ENCODE results near the gene MYLK3.

The MYLK3 gene

DNA sequence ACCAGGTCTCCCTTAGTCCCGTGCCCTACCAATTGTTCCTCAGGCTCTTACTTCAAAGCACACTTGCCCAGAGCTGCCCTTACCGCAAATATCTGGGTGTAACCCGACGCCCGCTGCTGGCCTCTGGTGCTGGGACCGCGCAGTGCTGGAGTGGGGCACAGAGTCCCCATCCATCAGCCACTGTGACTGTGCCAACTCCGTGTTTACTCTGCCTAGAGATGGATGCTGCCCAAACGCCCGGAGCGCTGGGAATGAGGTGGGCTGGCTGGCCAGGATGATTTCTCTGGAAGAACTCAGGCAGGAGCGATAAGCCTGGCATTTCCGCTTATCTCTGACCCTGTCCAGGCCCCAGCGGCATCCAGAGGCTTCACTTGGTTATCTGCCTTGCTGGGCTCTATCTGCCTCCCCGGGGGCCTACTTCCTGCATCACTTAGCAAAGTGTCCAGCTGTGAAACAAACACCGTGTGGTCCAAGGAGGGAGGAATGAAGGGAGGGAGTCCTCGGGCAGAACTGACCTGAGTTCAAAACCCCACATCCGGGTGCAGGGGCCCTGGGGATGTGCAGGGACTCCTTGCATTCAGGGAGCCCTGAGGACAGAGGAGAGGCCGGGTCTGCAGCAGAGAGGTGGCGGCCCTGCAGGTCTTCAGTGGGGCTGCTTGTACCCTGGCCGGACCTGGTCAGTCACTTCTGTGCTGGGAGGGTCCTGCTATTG, 9.4 kb upstream of the MYLK3 start:
- DNase-seq (ENCODE audit: low spot score): no peak

DNA sequence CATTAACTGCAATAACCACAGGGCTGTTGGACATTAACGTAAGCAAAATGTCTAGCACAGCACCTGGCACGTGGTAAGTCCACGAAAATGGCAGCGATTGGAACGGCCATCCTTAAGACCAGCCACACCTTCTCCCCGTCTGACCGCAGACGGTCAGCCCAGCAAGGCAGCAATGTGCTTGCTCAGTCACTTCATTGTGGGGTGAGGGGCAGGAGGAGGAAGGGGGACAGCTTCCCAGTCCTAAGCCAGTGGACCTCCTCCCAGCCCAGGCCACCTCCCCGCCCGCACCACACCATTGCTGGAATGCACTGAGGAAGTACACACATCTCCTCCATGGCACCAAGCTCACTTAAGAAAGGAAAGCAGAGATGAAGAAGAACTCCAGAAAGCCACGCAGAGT, 8.6 kb upstream of the MYLK3 start:
- no peak for DNase-seq (ENCODE audit: low spot score)

DNA sequence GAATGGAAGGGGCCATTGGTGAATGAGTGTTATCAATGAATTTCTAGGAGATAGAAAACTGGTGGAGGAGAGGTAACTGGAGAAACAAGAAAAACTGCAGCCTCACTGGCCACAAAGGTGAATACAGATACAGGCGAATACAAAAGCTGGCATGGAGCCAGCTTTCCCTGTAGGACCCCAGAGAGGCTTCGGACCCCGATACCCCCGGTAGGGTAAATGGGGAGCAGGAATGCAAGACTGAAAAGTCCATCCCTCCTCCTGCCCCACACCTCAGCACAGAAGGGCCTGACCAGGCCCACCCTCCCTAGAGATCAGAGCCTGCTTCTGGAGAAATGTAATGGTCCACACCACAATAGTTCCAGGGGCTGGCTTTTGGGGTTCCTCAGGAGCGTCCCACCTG, 4.9 kb upstream of the MYLK3 start:
- DNase-seq (ENCODE audit: low spot score): no peak

DNA sequence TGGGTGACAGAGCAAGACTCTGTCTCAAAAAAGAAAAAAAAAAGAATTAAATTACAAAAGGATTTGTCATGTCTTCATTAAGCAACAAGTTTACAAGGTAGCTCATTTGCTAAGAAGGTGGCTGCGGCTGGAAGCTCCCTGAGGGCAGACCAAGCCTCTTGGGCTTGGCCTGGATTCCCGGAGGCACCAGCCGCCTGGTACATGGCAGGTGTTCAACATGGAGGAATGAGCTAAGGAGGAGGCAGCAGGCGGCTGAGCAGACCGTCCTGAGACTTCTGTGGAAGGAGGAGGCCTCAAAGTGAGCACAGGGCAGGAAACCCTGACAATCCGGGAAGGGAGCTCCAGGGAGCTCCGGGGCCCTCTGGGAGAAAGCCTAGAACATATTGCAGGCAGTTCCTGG, 3.2 kb upstream of the MYLK3 start:
- no peak for DNase-seq (ENCODE audit: low spot score)

DNA sequence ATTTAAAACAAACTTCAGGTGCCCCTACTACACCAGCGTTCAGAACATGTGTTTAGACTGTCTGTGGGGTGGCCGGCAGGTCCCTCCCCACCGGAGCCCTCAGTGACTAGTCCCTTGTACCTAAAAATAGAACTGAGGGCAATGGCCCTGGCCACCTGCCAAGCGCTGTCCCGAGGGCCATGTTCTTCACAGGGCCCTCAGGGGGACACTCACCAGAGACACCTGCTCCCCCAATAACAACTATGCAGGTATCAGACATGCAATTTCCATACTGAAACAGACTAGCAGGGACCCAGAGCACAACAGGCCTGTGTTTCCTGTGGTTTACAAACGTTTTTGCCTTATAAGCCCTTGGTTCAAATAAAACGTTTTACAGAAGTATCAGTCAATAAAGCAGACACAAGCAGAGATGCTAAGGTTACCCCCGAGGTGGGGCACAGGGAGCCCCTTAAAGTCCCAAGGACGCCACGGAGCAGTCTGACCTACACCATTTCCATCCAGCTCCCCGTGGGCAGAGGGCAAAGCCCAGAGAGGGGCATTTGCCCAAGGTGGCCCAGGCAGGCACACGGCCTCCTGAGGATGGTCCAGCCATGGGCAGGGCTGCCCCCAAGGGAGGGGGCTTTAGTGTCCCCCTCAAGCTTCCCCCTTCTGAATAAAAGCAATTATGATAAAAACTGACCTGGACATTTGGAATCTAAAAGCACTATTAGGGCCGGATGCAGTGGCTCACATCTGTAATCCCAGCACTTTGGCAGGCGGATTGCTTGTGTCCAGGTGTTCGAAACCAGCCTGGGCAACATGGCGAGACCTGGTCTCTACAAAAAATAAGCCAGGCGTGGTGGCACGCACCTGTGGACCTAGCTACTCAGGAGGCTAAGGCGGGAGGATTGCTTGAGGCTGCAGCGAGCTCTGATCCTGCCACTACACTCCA, 896 bp upstream of the MYLK3 start:
- DNase-seq (ENCODE audit: low spot score): no peak

DNA sequence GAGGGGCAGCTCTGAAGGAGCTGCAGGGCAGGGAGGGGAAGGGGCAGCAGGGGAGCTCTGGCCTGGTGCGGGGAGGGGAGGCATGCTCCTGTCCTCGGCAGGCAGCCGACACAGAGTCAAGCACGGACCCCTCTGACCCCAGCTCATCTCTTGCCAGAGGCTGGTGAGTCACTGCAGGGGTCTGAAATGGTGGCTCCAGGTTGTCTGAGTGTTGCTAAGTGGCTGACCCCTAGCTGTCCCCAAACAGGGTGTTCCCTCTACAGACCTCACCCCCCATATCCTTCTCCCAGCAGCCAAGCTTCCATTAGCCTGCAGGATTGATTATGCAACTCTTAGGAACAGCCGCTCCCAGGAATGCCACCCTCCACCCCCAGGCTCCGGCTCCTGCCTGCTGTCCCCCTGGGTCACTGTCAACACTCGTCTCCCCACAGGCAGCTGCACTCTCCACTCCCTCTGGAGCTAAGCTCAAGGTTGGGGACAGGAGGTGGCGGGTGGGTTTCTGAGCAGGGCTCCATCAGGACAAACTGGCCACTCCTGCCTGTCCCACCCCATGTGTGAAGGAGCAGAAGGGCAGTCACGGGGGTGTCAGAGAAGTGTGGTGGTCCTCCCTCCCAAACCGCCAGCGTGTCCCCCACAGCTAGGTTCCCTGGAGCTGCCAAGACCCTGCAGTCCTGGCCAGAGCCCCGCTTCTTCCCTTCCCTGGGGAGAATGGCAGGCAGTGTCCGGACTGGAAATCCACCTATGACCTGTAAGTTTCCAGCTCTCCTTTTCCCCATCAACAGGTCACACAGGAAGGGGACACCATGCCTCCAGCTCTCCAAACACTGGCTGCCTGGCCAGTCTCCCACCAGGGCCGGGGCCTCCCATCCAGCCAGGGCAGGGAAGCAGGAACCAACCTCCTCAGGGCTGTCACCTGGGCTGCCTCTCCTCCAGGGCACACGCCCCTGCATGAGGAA, 1.0 kb downstream of the MYLK3 start:
- DNase-seq (ENCODE audit: low spot score): no peak

DNA sequence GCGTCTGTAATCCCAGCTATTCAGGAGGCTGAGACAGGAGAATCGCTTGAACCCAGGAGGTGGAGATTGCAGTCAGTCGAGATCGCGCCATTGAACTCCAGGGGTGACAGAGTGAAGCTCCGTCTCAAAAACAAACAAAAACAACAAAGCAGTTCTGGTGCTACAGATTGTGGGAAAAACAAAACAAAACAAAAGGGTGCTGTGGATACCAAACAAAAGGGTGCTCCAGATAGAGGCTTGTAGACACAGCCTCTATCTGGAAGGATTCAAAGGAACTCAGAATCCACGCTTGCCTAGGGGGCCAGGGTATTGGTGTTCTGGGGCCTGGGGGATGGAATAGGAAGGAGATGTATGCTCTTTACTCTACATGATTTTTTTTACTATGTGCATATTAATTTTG, 2.5 kb downstream of the MYLK3 start:
- no peak for DNase-seq (ENCODE audit: low spot score)

DNA sequence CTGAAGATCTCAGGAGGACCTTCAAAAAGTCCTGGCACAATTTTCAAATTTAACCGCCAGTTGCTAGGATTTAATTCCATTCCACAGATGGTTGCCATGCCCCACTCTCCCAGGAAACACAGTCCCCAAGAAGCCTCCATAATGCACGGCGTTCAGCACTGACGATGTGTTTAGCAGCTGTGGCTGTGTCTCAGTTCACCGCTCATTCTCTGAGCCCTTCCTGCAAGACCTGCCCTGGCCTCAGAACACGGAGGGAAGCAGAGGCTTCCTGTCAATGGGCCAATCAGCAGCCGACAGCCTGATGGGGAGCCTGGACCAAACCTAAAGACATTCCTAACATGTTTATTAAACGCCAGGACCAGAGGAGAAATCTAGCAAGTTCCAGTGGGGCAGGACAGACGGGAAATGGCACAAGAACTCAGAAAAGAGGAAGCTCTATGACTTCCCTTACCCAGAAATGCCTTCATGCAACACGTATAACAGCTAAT, 4.9 kb downstream of the MYLK3 start:
- no peak for DNase-seq (ENCODE audit: low spot score)

DNA sequence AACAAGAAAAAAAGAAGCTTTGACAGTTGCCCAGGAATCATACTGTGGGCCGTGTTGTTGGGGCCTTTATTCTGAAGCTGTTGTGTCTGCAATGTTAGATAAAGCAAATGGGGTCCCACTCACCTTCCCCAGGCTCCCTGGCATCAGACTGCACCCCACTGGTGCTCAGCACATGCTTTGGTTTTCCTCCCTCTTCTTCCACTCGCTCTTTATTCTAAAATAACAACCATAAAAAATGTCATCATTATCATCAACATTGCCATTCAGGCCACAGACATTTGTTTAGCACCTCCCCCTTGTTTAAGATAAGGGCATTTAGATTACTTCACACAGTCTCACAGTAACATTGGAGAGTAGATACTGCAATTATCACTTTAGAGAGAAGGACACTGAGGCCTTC, 8.2 kb downstream of the MYLK3 start:
- DNase-seq (ENCODE audit: low spot score): no peak

DNA sequence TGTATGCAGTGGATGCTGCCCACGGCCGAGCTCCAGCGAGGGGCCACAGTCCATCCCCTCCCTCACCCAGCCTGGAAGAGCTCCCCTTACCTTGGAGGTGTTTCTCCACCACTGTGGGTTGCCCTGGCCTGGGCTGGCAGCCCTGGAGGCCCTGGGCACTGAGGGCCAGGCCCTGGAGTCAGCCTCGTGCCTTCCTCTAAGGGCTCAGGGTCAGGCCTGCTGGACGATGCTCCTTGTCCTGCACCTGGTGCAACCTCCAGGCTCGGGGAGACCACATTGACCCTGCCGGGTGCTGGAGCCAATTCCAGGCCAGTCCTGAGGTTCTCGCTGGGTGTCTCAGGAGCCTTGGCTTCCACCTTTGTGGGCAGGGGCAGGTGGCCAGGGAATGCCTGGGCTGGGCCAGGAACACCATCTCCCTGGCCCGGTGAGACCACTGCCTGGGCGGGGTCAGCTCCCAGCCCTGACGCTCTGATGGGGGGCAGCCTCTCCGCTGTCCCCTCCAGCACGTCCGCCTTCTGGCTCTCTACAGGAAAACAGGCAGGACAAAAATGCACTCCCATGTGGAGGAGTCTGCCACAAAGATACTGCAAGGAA, 10.4 kb downstream of the MYLK3 start:
- no peak for DNase-seq (ENCODE audit: low spot score)

DNA sequence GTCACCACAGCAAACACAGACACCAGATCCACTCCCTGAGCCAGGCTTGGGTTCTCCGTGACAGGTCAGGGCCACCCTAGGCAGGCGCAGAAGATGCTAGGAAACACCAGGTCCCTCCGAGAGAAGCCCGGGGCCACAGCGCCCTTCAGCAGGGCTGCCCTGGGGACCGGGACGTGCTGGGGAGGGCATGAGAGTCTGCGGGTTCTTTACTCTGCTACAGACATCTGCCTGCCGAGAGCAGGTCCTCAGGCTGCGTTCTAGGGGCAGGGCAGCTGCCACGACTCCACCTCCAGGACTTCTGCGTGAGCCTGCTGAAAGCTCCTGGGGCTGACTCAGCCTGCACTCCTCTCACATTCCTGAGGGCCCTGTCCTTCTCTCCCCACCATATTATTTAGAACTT, 11.4 kb downstream of the MYLK3 start:
- no peak for DNase-seq (ENCODE audit: low spot score)

DNA sequence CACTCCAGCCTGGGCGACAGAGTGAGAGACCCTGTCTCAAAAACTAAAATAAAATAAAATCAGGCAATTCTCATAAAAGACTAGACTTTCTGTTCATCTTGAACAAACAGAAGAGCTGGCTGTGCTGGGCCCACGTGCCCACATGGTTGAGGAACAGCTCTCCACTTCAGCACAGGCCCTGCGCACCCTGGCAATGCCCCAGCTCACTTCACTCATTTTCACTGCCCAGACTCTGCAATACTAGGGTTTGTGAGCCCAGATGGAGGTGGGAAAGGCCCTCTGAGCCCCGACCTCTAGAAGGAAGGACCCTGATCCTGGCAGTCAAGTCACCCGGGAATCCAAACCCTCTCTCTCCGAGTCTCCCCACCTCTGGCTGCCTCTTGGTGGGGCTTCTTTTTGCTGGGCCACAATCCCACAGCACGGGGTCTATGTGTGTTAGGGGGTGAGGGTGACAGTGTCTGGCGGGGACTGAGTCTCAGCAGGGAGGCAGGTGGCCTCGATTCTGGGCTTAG, 14.8 kb downstream of the MYLK3 start:
- DNase-seq (ENCODE audit: low spot score): no peak

DNA sequence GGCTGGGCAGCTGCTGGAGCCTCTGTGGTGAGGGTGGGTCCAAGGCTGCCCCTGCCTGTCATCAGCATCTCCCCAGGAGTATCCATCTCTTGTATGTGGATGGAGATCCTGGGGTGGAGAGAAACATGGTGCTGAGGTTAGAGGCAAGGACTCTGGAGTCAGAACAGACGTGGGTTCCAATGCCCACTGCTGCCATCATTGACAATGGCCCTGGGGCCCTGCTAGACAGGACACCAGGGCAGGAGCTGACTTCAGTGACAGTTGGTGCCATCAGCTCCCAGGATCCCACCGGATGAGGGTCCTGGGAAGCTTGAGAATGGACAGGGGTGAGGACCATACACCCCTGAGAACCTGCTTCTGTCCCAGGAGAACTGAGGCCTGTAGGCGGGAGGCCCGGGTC, 15.6 kb downstream of the MYLK3 start:
- no peak for DNase-seq (ENCODE audit: low spot score)

DNA sequence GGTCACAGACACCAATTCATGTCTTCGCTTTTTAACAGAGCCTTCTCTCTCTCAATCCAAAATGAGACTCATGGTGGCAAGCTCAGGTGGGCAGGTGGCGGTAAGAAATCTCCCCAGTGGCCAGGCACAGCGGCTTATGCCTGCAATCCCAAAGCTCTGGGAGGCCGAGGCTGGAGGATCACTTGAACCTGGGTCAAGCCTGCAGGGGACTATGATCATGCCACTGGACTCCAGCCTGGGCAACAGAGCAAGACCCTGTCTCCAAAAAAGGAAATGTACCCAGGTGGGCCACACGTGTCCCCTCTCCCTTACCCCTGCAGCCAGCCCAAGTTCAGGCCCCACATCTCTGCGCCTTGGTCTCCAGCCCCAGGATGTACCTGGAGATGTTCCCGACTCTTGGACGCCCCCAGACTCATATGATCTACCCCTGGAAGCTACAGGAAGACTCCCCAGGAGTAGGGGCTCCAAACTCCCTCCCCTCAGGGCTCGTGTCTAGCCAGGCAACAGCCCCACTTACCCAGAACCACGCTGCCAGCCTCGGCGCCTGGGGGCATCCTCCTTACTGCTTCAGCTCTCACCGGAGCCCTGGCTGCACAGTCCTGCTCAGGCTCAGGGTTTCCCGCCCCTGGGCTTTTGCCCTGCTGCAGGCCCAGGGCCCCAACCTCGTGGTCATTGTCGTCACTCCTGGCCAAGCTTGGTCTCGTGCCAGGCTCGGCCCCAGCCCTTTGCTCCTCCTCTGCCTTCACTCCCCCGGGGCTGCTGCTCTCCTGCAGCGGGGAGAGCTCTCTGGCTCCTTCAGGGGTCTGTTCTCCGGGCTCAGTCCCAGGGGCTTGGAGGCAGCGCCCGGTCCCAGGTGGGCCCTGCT, 16.2 kb downstream of the MYLK3 start:
- DNase-seq (ENCODE audit: low spot score): no peak

DNA sequence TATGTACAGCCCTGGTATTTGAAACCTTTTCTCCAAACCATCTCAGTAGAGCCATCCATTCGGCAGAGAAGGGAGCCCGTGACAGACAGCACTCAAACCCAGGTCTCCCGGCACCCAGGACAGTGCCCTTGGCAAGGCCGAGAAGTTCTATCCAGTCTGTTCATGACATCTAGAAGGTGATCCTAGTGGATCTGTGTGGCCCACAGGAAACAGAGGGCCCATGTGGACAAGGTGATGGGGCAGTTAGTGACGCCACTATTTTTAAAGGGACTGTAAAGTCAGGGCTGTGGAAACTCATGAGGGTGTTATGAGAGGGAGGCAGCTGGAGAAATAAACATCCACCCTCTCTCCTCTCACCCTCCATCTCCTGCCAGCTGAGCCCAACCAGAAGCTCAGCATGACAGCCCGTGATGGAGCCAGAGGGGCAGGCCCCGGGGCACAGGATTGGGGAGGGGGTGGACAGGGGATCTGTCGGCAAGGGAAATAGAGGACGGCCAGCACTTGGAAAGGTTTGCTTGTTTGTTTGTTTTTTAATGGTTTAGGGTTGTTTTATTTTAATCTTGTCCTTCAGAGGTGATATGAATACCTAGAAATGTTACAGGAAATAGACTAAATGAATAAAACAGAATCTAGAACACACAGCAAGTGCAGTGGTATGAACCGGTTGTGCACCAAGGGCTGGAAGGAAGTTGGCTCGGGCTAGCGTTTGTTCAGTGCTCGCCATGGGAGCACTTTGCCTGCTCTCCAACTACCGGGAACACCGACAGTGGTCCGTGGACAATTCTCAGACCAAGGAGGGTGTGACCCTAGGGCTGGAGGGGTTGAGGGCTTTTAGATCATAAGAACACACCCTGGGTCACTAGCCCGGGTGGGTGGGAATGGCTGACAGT, 17.1 kb downstream of the MYLK3 start:
- no peak for DNase-seq (ENCODE audit: low spot score)

DNA sequence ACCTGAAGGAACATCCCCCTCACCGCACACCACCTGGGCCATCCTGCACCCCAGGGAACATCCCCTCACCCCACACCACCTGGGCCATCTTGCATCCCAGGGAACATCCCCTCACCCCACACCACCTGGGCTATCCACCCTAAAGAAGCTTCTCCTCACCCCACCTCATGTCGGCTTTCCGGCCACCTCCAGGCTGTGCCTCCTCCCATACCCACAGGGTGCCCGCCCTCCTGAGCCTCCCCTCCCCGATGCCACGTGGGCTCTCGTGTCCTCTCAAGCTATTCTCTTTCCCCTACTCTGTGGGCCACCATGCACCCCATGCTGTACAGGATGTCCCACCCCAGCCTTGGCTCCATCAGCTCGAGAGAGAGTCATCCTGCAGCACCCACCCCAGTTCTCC, 18.0 kb downstream of the MYLK3 start:
- no peak for DNase-seq (ENCODE audit: low spot score)

DNA sequence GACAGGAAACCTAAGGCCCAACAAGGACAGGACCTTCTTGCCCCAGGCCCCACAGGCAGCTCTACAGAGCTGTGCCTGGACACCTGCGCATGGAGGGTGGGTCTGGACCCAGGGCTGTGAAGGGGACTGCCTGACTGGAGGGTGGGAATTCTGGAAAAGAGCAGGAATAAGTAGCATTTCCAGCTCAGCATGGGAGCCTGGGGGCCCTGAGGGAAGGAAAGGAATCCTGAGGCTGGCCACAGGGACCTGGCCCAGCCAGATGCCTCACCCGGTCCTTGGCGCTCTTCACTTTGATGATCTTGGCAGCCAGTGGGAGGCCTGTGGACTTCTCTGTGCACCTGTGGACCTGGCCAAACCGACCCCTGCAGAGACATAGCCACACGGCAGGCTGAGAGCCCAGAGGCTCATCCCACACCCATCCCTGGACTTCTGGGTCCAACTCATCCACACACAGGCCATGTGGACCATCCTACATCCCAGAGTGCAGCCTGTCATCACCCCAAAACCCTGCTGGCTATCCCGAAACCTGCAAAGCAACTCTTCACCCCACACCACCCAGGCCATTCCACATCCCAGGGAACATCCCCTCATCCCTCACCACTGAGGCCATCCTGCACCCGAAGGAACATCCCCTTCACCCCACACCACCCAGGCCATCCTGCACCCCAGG, 18.7 kb downstream of the MYLK3 start:
- no peak for DNase-seq (ENCODE audit: low spot score)

DNA sequence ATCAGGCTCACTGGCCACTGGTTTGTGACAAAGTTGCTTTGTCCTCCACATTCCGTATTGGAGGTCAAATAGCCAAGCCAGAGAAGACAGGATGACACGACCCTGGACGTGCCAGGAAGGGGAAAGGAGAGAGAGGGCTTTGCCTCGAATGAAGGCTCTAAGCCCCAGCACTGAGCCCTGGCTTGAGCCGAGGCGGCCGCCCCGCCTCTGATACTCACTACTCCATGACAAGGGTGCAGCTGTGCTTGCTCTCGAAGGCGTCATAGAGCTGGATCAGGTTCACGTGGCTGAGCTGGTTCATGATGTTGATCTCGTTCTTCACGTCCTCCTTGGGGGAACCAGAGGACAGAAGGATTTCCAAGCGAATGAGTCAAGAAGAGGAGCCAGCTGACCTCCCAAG, 19.3 kb downstream of the MYLK3 start:
- DNase-seq (ENCODE audit: low spot score): no peak

DNA sequence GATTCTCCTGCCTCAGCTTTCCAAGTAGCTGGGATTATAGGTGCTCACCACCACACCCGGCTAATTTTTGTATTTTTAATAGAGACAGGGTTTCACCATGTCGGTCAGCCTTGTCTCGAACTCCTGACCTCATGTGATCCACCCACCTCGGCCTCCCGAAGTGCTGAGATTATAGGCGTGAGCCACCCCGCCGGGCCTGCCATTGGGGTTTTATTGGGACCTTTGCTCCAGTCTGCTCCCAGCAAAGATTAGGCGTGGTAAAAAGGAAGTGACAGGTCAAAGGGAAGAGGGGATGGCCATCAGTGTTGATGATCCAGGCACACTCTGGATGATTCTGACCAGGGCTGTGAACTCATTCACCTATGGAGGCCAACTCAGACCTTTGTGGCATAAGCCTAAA, 20.5 kb downstream of the MYLK3 start:
- DNase-seq (ENCODE audit: low spot score): no peak
